ENCODE measurements around the gene FGD6.

Gene FGD6

DNA sequence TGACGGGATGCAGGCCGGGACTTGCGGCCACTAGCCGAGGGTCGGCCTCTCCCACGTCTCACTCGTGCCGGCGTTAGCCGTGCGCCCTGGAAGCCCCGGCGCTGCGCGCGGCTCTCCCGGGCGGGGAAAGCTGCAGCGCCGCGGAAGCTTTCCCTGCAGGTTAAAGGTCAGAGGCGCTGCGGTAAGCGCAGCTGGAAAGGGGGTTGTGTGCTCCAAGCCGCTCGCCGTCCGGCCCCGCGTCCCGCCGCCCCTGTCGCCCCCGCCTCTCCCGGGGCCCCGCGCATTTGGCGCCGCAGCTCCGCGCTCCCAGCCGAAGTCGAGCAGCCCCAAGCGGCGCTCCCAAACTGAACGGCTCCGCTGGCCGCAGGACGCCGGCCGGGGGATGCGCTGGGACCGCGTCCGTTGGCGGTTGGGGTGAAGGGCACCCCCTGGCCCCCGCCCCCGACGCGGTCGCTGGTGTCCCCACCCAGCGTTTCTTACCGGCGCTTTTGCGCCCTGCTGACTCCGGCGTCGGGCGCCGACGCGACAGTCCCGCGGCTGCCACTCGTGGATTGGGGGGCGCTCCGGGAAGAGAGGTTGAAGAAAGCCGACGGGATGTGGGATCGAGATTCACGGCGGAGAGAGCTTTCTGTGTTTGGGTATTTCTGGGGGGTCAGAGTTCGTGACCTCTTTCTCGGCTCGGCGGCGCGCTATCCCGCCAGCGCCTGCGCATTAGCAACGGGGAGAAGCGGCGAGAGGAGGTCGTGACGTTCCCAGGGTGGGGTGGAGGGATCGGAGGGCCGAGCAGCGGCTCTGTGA is 144.2 kb downstream of the FGD6 start, which contains the start of gene NR2C1:
Gene NR2C1, minus strand, starts transcription at position 719 of the 798 bp plus-strand sequence. CDS start 6,234 bp downstream, outside the sequence.
- TF ChIP-seq, protein P1, sequence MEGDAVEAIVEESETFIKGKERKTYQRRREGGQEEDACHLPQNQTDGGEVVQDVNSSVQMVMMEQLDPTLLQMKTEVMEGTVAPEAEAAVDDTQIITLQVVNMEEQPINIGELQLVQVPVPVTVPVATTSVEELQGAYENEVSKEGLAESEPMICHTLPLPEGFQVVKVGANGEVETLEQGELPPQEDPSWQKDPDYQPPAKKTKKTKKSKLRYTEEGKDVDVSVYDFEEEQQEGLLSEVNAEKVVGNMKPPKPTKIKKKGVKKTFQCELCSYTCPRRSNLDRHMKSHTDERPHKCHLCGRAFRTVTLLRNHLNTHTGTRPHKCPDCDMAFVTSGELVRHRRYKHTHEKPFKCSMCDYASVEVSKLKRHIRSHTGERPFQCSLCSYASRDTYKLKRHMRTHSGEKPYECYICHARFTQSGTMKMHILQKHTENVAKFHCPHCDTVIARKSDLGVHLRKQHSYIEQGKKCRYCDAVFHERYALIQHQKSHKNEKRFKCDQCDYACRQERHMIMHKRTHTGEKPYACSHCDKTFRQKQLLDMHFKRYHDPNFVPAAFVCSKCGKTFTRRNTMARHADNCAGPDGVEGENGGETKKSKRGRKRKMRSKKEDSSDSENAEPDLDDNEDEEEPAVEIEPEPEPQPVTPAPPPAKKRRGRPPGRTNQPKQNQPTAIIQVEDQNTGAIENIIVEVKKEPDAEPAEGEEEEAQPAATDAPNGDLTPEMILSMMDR (IDR thresholded peaks at IDR 0.05; ENCODE audit: insufficient read depth, low read length, poor library complexity, severe bottlenecking), result no peak
- peak; percentile 91 for DNase-seq (ENCODE audit: extremely low read depth, insufficient read length)

DNA sequence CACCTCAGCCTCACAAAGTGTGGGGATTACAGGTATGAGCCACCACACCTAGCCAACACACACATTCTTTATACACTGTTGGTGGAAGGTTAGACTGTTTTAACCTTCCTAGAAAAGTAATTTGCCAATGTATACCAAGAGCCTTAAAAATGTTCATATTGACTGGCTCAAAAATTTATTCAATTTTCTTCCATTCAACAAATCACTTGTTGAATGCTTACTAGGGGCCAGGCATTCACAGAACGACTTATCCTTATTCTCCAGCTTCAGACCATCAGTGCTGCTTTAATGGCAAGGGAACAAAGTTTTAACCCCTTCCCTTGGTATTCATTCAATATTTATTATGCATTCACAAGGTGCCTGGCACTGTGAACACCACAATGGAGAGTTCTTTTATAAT is 146.9 kb downstream of the FGD6 start:
- TF ChIP-seq, protein P1 (IDR thresholded peaks at IDR 0.05; ENCODE audit: insufficient read depth, low read length, poor library complexity, severe bottlenecking), result no peak
- no peak for DNase-seq (ENCODE audit: extremely low read depth, insufficient read length)
- no peaks in the 10 kb centered on the region for H3K27me3 ChIP-seq (replicated peaks; ENCODE audit: control insufficient read depth, insufficient read depth, low read length)
- H3K4me3 ChIP-seq (replicated peaks; ENCODE audit: low read depth, low read length), result no peak overlapping the region
- no peaks in the 10 kb centered on the region for H3K36me3 ChIP-seq (ENCODE audit: control insufficient read depth, insufficient read depth, low read length)

More for the DNA sequence above, 144.2 kb downstream of the FGD6 start, which contains the start of gene NR2C1:
- no peaks in the 10 kb centered on the region for H3K36me3 ChIP-seq (ENCODE audit: control insufficient read depth, insufficient read depth, low read length)
- peak within 1 kb of the TSS; percentile 88 for H3K4me3 ChIP-seq (replicated peaks; ENCODE audit: low read depth, low read length)
- no peaks in the 10 kb centered on the region for H3K27me3 ChIP-seq (replicated peaks; ENCODE audit: control insufficient read depth, insufficient read depth, low read length)

DNA sequence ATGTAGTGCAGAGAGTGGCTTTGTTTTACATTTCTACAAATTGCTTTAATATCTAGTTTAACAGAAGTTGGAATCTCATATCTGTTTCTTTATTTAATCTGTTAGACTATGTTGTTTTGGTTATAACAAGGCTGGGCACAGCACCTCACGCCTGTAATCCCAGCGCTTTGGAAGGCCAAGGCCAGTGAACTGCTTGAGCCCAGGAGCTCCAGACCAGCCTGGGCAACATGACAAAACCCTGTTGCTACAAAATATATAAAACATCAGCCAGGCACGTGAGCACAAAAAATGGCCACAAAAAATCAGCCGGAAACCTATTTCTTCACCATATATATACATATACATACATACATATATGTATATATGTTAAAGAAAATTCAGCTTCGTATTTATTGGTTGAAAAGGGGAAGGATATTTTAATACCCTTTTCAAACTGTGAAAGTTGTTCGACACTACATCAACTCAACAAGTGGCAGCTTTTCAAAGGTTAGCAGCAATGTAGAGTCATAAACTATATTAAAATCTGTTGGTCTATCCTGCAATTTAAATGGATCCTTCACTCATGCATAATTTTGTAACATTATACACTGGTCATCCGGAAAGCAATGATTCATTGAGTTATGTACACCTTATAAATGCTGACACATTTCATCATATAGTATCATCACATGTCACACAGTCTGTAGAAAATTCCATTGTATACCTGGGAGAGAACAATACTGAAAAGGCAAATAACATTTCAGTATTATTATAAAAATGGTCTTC is 151.0 kb downstream of the FGD6 start:
- peaks cover 5% of the 10 kb centered on the region for H3K36me3 ChIP-seq (ENCODE audit: control insufficient read depth, insufficient read depth, low read length)
- TF ChIP-seq, protein P1 (IDR thresholded peaks at IDR 0.05; ENCODE audit: insufficient read depth, low read length, poor library complexity, severe bottlenecking), result no peak

DNA sequence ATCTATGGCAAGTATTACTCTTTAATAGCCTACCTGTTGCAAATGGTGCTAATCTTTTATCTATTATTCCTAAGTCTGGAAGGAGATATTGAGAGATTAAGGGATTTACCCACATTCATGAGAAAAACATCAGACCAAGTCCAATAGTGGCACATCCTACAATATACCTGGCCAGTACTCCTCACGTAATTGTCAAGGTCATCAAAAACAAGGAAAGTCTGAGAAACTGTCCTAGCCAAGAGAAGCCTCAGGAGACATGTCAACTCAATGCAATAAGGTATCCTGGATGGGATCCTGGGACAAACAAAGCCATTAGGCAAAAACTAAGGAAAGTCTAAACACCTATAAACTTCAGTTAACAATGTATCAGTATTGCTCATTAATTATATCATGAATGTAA is 156.3 kb downstream of the FGD6 start:
- TF ChIP-seq, protein P1 (IDR thresholded peaks at IDR 0.05; ENCODE audit: insufficient read depth, low read length, poor library complexity, severe bottlenecking), result no peak
- DNase-seq (ENCODE audit: extremely low read depth, insufficient read length), result no peak
- no peaks in the 10 kb centered on the region for H3K27me3 ChIP-seq (replicated peaks; ENCODE audit: control insufficient read depth, insufficient read depth, low read length)
- H3K36me3 ChIP-seq (ENCODE audit: control insufficient read depth, insufficient read depth, low read length), result peaks cover 6% of the 10 kb centered on the region
- no peak overlapping the region for H3K4me3 ChIP-seq (replicated peaks; ENCODE audit: low read depth, low read length)

More for the DNA sequence above, 151.0 kb downstream of the FGD6 start:
- H3K4me3 ChIP-seq (replicated peaks; ENCODE audit: low read depth, low read length), result no peak overlapping the region
- H3K27me3 ChIP-seq (replicated peaks; ENCODE audit: control insufficient read depth, insufficient read depth, low read length), result no peaks in the 10 kb centered on the region
- no peak for DNase-seq (ENCODE audit: extremely low read depth, insufficient read length)

DNA sequence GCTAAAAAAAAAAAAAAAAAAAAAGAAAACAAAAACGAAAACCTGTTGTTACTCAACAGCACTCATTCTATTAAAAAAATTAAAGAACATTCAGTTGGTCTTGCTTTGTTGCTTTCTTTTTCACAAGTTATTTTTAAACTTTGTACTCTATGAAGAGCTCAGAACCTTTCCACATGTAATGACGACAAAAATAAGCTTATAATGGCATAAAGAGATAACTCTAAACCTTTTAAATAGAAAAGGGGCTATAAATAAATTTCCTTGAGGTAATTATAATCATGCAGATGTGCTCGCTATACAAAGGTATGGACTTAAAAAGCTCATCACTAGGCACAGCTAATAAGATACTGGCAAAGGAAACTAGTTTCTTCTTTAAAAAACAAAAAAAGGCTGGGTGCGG is 157.3 kb downstream of the FGD6 start:
- TF ChIP-seq, protein P1 (IDR thresholded peaks at IDR 0.05; ENCODE audit: insufficient read depth, low read length, poor library complexity, severe bottlenecking), result no peak
- H3K4me3 ChIP-seq (replicated peaks; ENCODE audit: low read depth, low read length), result no peak overlapping the region
- H3K27me3 ChIP-seq (replicated peaks; ENCODE audit: control insufficient read depth, insufficient read depth, low read length), result no peaks in the 10 kb centered on the region
- no peak for DNase-seq (ENCODE audit: extremely low read depth, insufficient read length)
- H3K36me3 ChIP-seq (ENCODE audit: control insufficient read depth, insufficient read depth, low read length), result peaks cover 7% of the 10 kb centered on the region
